Measurements from ENCODE around the gene SPNS2. TPM values are rescaled to one million over a fixed set of nuclear protein-coding genes. Genes with fewer than 3 reads are reported as not detected.
A peak's percentile ranks its signal among the peaks of the same experiment; 100 is the strongest.

The SPNS2 gene
- total RNA-seq, 2 donors from 2014 or later: 7.2 to 16.8 TPM

DNA sequence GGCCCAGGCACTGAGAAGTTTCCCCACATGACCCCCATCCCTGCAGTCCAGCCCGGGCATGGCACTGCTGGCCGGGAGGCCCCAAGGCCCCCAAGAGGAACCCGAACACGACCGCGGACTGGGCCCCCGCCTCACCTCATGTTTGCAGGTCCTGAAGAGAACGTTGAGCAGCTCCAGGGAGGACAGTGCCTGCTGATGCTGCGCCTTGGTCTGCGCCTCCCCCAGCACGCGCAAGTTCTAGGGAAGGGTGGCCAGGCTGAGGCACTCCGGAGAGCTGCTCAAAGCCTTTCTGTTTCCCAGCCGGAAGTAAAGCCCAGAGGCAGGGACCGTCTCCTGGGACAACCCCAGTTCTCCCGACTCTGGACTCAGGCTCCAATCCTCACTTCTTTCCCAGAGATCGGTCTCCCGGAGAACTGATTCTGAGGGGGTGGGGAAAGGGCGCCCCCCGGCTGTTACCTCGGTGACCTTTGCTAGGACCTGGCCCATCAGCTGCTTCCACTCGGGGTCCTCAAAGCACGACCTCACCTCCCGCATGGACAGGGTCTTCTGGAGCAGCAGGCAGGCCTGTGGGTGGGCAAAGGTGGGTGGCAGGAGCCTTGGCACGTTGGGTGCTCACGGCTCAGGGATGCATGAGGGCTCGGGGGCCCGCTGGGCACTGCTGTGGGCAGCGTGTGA, 42.8 kb downstream of the SPNS2 start:
- H3K4me3 ChIP-seq: no peak overlapping the region
- H3K4me1 ChIP-seq: peaks cover 0 to 46% of the 10 kb centered on the region in 2 donors
- no peaks in the 10 kb centered on the region for H3K9me3 ChIP-seq
- no peak for DNase-seq (ENCODE audit: low spot score)
- no peaks in the 10 kb centered on the region for H3K27me3 ChIP-seq
- H3K36me3 ChIP-seq: peaks cover 74% of the 10 kb centered on the region
- H3K27ac ChIP-seq: peak overlapping the region in 1 of 2 donors; percentile 35
- TF ChIP-seq, protein P1, sequence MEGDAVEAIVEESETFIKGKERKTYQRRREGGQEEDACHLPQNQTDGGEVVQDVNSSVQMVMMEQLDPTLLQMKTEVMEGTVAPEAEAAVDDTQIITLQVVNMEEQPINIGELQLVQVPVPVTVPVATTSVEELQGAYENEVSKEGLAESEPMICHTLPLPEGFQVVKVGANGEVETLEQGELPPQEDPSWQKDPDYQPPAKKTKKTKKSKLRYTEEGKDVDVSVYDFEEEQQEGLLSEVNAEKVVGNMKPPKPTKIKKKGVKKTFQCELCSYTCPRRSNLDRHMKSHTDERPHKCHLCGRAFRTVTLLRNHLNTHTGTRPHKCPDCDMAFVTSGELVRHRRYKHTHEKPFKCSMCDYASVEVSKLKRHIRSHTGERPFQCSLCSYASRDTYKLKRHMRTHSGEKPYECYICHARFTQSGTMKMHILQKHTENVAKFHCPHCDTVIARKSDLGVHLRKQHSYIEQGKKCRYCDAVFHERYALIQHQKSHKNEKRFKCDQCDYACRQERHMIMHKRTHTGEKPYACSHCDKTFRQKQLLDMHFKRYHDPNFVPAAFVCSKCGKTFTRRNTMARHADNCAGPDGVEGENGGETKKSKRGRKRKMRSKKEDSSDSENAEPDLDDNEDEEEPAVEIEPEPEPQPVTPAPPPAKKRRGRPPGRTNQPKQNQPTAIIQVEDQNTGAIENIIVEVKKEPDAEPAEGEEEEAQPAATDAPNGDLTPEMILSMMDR (IDR thresholded peaks at IDR 0.05): no peak

DNA sequence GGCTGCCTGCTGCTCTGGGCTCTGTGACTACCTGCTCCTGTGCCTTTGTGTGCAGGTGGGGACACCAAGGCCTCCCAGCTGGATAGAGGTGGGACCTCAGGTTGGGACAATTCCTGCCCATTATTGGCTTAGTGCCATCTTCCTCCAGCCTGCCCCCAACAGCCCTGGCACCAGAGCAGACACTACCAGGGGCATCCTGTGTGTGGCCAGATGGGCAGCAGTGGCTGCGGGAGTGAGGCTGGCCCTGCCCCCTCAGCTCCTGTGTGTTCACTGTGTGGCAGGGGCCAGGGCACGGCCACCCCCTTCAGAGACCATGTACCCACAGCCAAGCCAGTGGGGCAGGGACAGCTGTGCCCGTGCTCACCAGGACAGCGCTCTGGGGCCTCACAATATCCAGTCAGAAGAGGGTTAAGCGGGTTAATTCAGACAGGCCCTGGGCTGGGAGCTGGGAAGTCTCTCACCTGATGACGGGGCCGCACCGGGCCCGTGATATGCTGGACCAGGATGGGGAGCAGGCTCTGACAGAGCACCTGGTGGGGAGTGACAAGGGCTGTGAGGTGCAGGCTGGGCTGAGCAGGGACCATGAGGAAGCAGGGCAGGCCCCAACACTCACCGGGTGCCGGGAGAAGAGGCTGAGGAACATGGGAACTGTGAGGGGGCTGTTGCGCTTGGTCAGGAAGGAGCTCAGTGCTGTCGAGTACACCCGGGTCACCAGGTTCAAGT, 43.5 kb downstream of the SPNS2 start:
- H3K27ac ChIP-seq: no peak overlapping the region
- no peaks in the 10 kb centered on the region for H3K9me3 ChIP-seq
- TF ChIP-seq, protein P1 (IDR thresholded peaks at IDR 0.05): no peak
- H3K36me3 ChIP-seq: peaks cover 79% of the 10 kb centered on the region
- peaks cover 0 to 39% of the 10 kb centered on the region in 2 donors for H3K4me1 ChIP-seq
- H3K4me3 ChIP-seq: no peak overlapping the region
- no peaks in the 10 kb centered on the region for H3K27me3 ChIP-seq
- DNase-seq (ENCODE audit: low spot score): no peak

DNA sequence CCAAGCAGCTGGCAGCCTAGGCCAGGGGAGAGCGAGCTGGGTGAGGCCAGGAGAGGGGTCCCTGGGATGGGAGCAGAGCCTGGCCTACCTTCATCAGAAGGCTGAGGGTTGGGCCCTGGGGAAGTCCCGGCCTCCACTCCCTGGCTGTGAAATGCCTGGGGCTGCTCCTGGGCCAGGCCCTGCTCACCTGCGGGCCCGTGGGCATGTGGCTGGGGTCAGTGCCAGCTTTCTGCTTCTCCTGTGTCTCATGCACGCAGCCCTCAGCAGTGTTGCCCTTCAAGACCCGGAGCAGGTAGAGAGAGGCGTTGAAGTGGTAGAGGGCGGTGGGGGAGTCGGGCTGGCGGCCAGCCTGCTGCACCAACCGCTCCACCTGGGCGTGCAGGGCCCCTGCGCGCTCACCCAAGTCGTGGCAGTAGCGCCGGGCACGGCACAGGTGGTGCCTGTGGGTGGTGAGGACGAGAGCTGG, 44.1 kb downstream of the SPNS2 start:
- Histone ChIP-seq H3K4me1 (peaks cover 0 to 34% of the 10 kb centered on the region in 2 donors), H3K36me3 (peaks cover 83% of the 10 kb centered on the region), H3K27me3 (no peaks in the 10 kb centered on the region), H3K4me3 (no peak overlapping the region), H3K9me3 (no peaks in the 10 kb centered on the region), H3K27ac (no peak overlapping the region)
- TF ChIP-seq, protein P1 (IDR thresholded peaks at IDR 0.05): no peak
- no peak for DNase-seq (ENCODE audit: low spot score)

DNA sequence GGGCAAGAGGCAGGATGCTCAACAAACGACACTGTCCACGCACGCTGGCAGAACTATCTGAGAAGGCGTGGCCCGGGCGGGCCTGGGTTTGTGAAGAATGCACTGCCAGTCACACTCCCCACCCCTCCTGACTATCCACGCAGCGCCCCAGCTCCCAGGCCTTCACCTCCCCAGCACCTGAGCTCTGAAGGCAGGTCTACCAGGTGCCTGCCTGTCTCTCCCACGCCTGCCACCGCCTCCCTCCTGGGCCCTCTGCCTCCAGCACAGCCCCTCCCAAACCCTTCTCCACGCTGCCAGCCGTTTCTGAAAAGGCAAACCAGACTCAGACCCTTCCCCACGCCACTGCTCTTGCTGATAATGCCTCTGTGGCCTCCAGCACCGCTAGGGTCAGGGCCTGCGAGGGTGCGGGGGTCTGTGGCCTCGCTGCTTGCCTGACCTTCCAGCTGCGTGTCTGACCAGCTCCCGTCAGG, 44.9 kb downstream of the SPNS2 start:
- Histone ChIP-seq H3K27ac (no peak overlapping the region), H3K27me3 (no peaks in the 10 kb centered on the region), H3K4me1 (peaks cover 0 to 25% of the 10 kb centered on the region in 2 donors), H3K4me3 (no peak overlapping the region), H3K36me3 (peaks cover 83% of the 10 kb centered on the region), H3K9me3 (no peaks in the 10 kb centered on the region)
- DNase-seq (ENCODE audit: low spot score): no peak
- TF ChIP-seq, protein P1 (IDR thresholded peaks at IDR 0.05): no peak

DNA sequence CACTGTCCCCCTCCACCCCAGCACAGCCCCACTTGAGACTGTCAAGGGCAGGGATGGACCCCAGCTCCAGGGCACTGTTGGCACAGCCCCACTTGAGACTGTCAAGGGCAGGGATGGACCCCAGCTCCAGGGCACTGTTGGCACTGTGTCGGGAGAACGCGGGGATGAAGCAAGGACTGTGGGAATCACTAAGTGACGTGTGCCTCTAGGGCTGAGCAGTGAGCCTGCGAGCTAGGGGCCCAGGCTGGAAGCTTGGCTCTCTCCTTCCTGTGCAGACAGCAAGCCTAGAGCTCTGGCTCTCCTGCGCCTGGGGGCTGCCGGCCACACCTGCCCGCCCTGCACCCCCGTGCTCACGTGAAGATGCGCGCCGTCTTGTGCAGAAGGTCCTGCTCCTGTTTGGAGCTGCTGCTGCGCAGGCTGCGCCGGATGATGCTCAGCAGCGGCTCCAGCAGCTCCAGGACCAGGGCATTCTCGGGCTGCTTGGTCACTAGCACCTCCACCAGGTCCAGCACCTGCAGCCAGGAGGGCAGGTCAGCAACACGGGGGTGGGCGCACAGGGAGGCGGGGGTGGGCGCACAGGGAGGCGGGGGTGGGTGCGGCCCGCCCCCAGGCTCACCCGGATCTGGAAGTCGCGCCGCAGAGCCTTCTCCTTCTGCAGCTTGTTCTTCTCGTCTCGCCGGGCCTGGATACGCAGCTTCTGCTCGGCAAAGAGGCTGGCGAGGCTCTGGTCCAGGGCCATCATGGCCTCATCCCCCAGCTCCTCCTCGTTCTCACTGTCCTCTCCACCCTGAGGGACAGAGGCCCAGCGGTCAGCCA, 45.7 kb downstream of the SPNS2 start:
- no peak for DNase-seq (ENCODE audit: low spot score)
- H3K27ac ChIP-seq: no peak overlapping the region
- peaks cover 0 to 19% of the 10 kb centered on the region in 2 donors for H3K4me1 ChIP-seq
- no peaks in the 10 kb centered on the region for H3K9me3 ChIP-seq
- peaks cover 83% of the 10 kb centered on the region for H3K36me3 ChIP-seq
- H3K27me3 ChIP-seq: no peaks in the 10 kb centered on the region
- H3K4me3 ChIP-seq: no peak overlapping the region
- TF ChIP-seq, protein P1 (IDR thresholded peaks at IDR 0.05): no peak

Measured in right atrium auricular region (tissue), 2 donors.